Transverse colon (tissue), 4 donors: ENCODE data around the gene KCNK18.

Experiments used
- POLR2AphosphoS5 ChIP-seq, 3 donors: sonication (generic); formaldehyde crosslinking; IDR thresholded peaks; one replicate each; pipeline ENCODE4 v1.6.1; 2016; ENCODE audit warnings: antibody characterized with exemption in 3 of 3
- TF ChIP-seq, protein P1 (sequence below), 5 experiments: fragments of 200-600 bp in 3 of 5; fragments of 450-650 bp in 2 of 5; sonication (generic) in 3 of 5; IDR thresholded peaks; 1 replicate in 2 of 5; 2 replicates in 3 of 5; pipeline ENCODE4 v1.5.1; 2016 to 2017; ENCODE audit warnings: antibody characterized with exemption in 5 of 5, inconsistent platforms in 3 of 5, mild to moderate bottlenecking in 2 of 5, moderate library complexity in 1 of 5

DNA sequence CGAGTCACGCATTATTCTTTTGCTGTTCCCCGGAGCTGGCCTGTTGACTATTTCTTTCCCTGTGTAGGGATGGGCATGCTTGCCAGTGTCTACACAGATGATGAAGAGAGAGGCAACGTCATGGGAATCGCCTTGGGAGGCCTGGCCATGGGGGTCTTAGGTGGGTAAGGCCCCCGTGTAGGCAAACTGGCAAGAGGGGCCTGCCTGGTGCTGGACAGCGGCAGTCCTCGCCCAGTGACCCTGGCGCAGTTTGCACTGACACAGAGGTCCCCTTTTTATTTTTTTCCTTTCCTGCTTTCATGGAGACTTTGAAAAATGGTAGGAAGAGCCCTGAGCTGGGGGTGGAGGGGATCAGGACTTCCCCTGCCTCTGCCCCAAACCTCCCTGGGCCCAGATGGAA, 57.0 kb downstream of the KCNK18 start:
- TF ChIP-seq, protein P1, sequence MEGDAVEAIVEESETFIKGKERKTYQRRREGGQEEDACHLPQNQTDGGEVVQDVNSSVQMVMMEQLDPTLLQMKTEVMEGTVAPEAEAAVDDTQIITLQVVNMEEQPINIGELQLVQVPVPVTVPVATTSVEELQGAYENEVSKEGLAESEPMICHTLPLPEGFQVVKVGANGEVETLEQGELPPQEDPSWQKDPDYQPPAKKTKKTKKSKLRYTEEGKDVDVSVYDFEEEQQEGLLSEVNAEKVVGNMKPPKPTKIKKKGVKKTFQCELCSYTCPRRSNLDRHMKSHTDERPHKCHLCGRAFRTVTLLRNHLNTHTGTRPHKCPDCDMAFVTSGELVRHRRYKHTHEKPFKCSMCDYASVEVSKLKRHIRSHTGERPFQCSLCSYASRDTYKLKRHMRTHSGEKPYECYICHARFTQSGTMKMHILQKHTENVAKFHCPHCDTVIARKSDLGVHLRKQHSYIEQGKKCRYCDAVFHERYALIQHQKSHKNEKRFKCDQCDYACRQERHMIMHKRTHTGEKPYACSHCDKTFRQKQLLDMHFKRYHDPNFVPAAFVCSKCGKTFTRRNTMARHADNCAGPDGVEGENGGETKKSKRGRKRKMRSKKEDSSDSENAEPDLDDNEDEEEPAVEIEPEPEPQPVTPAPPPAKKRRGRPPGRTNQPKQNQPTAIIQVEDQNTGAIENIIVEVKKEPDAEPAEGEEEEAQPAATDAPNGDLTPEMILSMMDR (IDR thresholded peaks at IDR 0.05) = no peak
- TF ChIP-seq POLR2AphosphoS5 (IDR thresholded peaks at IDR 0.05) = no peak
